ENCODE results near the gene KIF1A.
"Not testable (repeated sequence)": the region's sequence is repeated elsewhere in the genome, so short reads cannot be mapped to it uniquely, and the experiment has no call there.

Gene KIF1A

GRCh38 chr2:240687045-240687740 lies 132.8 kb downstream of the KIF1A start:
- no peak for DNase-seq (ENCODE audit: low read depth)
- no peak overlapping the region for H3K4me3 ChIP-seq (ENCODE audit: control insufficient read depth, low read depth, low read length)
- no peak for TF ChIP-seq CTCF (conservative IDR thresholded peaks at IDR 0.05; ENCODE audit: control insufficient read depth, insufficient read depth, low read depth, low read length)

- no peak for TF ChIP-seq CTCF (conservative IDR thresholded peaks at IDR 0.05; ENCODE audit: control insufficient read depth, insufficient read depth, low read depth, low read length)
- DNase-seq (ENCODE audit: low read depth) = no peak
- H3K4me3 ChIP-seq (ENCODE audit: control insufficient read depth, low read depth, low read length) = no peak overlapping the region
Observed at GRCh38 chr2:240686460-240686859, 133.6 kb downstream of the KIF1A start.

- no peak for DNase-seq (ENCODE audit: low read depth)
- no peak for TF ChIP-seq CTCF (conservative IDR thresholded peaks at IDR 0.05; ENCODE audit: control insufficient read depth, insufficient read depth, low read depth, low read length)
Observed at GRCh38 chr2:240685771-240686371, 134.1 kb downstream of the KIF1A start.

GRCh38 chr2:240683980-240684728 lies 135.9 kb downstream of the KIF1A start:
- not testable (repeated sequence) for H3K4me3 ChIP-seq (ENCODE audit: control insufficient read depth, low read depth, low read length); DNase-seq (ENCODE audit: low read depth)

More at GRCh38 chr2:240685771-240686371, 134.1 kb downstream of the KIF1A start:
- no peak overlapping the region for H3K4me3 ChIP-seq (ENCODE audit: control insufficient read depth, low read depth, low read length)

- DNase-seq (ENCODE audit: low read depth); H3K4me3 ChIP-seq (ENCODE audit: control insufficient read depth, low read depth, low read length): not testable (repeated sequence)
Observed at GRCh38 chr2:240683329-240683979, 136.6 kb downstream of the KIF1A start.

- not testable (repeated sequence) for DNase-seq (ENCODE audit: low read depth); H3K4me3 ChIP-seq (ENCODE audit: control insufficient read depth, low read depth, low read length)
Observed at GRCh38 chr2:240682431-240683224, 137.4 kb downstream of the KIF1A start, which contains the start of gene AQP12B. Gene AQP12B (minus strand): TSS chr2:240682885. CDS start chr2:240682837, 48 bp downstream.

GRCh38 chr2:240680185-240680584 lies 139.8 kb downstream of the KIF1A start:
- DNase-seq (ENCODE audit: low read depth); H3K4me3 ChIP-seq (ENCODE audit: control insufficient read depth, low read depth, low read length): not testable (repeated sequence)

- not testable (repeated sequence) for H3K4me3 ChIP-seq (ENCODE audit: control insufficient read depth, low read depth, low read length); DNase-seq (ENCODE audit: low read depth)
Observed at GRCh38 chr2:240678909-240679308, 141.1 kb downstream of the KIF1A start.

- DNase-seq (ENCODE audit: low read depth); H3K4me3 ChIP-seq (ENCODE audit: control insufficient read depth, low read depth, low read length): not testable (repeated sequence)
Observed at GRCh38 chr2:240678043-240678442, 142.0 kb downstream of the KIF1A start.

- not testable (repeated sequence) for H3K4me3 ChIP-seq (ENCODE audit: control insufficient read depth, low read depth, low read length); DNase-seq (ENCODE audit: low read depth)
Observed at GRCh38 chr2:240675345-240675744, 144.7 kb downstream of the KIF1A start.

GRCh38 chr2:240674461-240675184 lies 145.4 kb downstream of the KIF1A start:
- H3K4me3 ChIP-seq (ENCODE audit: control insufficient read depth, low read depth, low read length); DNase-seq (ENCODE audit: low read depth): not testable (repeated sequence)
